IPS DF 6.9 (cell line): ENCODE results near the gene PPP2R5D.

Experiments used
- DNase-seq: peaks from one replicate; pipeline ENCODE4 v3.0.0-alpha.2; 2013; ENCODE audit warnings: low read depth, low spot score
- H3K27ac ChIP-seq: one replicate; pipeline ENCODE4 v1.5.1; 2013; ENCODE audit warnings: low read length, control low read depth
- H3K27me3 ChIP-seq: 2 replicates; pipeline ENCODE4 v1.6.1; 2013; ENCODE audit warnings: mild to moderate bottlenecking, low read length; ENCODE audit not compliant: control insufficient read depth, insufficient read depth
- H3K36me3 ChIP-seq: 2 replicates; pipeline ENCODE4 v1.6.1; 2013; ENCODE audit warnings: low read length; ENCODE audit not compliant: control insufficient read depth, insufficient read depth
- H3K4me1 ChIP-seq: 2 replicates; pipeline ENCODE4 v1.6.1; 2013; ENCODE audit warnings: low read length; ENCODE audit not compliant: control insufficient read depth, insufficient read depth
- H3K4me3 ChIP-seq: 2 replicates; pipeline ENCODE4 v1.5.1; 2013; ENCODE audit warnings: mild to moderate bottlenecking, low read length
- H3K9me3 ChIP-seq: 2 replicates; pipeline ENCODE4 v1.6.1; 2013; ENCODE audit warnings: low read length, inconsistent platforms; ENCODE audit not compliant: control insufficient read depth, insufficient read depth
- WGBS: extraction: QIAGEN DNeasy Blood & Tissue Kit; methylation state at CpG from one replicate; pipeline ENCODE4 v1.1.7; 2013; ENCODE audit warnings: mixed read lengths, missing lambda C conversion rate; ENCODE audit not compliant: insufficient read length, insufficient coverage; 5-methylcytosine and 5-hydroxymethylcytosine counted together

Gene PPP2R5D

DNA sequence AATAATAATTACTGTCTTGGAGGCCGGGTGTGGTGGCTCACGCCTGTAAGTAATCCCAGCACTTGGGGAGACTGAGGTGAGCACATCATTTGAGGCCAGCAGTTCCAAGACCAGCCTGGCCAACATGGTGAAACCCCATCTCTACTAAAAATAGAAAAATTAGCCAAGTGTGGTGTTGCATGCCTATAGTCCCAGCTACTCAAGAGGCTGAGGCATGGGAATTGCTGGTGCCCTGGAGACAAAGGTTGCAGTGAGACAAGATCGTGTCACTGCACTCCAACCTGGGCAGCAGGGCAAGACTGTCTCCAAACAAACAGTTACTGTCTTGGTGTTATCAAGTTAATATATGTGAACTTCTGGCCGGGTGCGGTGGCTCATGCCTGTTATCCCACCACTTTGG lies 42.0 kb downstream of the PPP2R5D start:
- H3K4me3 ChIP-seq = no peak overlapping the region
- H3K27ac ChIP-seq = no peak overlapping the region
- WGBS = no CpG with 5 or more reads among the region's 5 CpGs
- DNase-seq = no peak
- H3K27me3 ChIP-seq = no peaks in the 10 kb centered on the region
- H3K9me3 ChIP-seq = no peaks in the 10 kb centered on the region
- peaks cover 35% of the 10 kb centered on the region for H3K36me3 ChIP-seq
- H3K4me1 ChIP-seq = no peaks in the 10 kb centered on the region

DNA sequence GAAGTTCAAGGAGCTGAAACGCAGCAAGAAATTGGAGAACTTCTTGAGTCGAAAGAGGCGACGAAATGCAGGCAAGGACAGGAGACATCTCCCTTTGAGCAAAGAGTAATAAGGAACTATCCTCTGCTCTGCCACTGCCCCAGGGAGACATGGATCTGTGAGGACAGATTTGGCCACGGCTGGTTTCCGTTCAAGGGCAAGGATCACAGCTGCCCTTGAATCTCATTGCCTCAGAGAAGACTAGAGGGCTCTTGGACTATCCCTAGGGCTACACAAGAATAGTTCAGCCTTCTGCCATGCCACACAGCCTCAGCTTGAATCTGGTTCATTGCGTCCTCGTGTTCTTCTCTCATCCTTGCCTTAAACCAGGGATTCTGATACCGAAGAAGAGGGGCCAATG lies 44.8 kb downstream of the PPP2R5D start:
- H3K36me3 ChIP-seq = peaks cover 37% of the 10 kb centered on the region
- H3K27me3 ChIP-seq = no peaks in the 10 kb centered on the region
- no peak for DNase-seq
- no peak overlapping the region for H3K4me3 ChIP-seq
- no peaks in the 10 kb centered on the region for H3K4me1 ChIP-seq
- H3K27ac ChIP-seq = no peak overlapping the region
- no CpG with 5 or more reads among the region's 9 CpGs for whole genome bisulfite sequencing
- H3K9me3 ChIP-seq = no peaks in the 10 kb centered on the region

DNA sequence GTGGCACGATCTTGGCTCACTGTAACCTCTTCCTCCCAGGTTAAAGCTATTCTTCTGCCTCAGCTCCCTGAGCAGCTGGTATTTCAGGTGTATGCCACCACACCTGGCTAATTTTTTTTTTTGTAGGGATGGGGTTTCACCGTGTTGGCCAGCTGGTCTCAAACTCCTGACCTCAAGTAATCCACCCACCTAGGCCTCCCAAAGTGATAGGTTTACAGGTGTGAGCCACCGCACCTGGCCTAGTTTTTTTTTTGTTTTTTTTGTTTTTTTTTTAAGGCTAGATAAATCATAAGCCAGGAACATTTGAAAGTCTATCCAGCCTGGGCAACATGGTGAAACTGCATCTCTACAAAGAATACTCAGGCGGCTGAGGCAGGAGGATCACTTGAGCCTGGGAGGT lies 48.0 kb downstream of the PPP2R5D start:
- no CpG with 5 or more reads among the region's 4 CpGs for WGBS
- H3K4me3 ChIP-seq = no peak overlapping the region
- no peaks in the 10 kb centered on the region for H3K4me1 ChIP-seq
- no peak for DNase-seq
- no peaks in the 10 kb centered on the region for H3K9me3 ChIP-seq
- H3K27ac ChIP-seq = no peak overlapping the region
- no peaks in the 10 kb centered on the region for H3K27me3 ChIP-seq
- peaks cover 20% of the 10 kb centered on the region for H3K36me3 ChIP-seq

DNA sequence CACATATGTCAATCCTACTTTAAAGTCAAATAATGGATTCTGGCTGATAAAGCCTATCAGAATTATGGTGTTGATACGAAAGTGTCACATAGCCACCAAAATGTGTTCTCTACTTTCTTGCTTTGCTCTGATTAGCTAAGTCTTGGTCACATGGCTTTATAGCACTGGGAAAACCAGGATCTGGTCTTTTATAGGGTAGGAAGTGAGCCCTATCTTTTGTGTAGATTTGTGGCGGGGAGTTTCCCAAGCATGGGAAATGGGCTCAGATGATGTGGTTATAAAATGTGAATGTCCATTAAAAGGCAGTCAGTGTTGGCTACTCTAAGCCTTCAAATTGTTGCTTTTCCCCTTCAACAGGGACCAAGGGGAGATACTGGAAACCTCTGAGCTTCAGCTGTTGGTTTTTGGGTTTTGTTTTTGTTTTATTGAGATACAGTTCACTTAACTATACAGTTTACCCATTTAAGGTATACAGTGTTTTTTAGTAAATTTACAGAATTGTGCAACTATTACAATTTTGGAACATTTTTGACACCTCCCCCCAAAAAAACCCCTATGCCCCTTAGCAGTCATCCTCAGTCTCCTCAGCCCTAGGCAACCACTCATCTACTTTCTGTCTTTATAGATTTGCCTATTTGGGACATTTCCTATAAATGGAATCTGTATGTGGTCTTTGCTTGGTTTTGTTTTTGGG lies 49.3 kb downstream of the PPP2R5D start:
- peaks cover 22% of the 10 kb centered on the region for H3K36me3 ChIP-seq
- no CpG with 5 or more reads among the region's 2 CpGs for WGBS

DNA sequence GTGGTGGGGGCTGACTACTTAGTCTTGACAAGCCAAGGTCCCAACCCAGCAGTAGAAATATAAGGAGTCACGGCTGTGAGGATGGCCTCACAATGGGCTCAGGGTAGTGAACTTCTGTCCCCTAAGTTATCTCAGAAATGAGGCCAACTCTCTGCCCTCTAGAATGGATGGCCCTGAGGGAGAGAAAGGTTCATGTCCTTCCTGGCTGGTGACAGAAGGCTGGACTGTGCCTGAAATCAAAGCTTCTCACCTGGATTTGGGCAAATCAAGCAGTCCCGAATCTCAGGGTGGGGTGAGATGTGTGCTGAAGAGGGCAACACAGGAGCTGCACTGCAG lies 49.8 kb downstream of the PPP2R5D start:
- no peak overlapping the region for H3K4me3 ChIP-seq
- H3K36me3 ChIP-seq = peaks cover 23% of the 10 kb centered on the region
- H3K27ac ChIP-seq = no peak overlapping the region
- H3K9me3 ChIP-seq = no peaks in the 10 kb centered on the region
- no peaks in the 10 kb centered on the region for H3K27me3 ChIP-seq
- DNase-seq = no peak
- no peaks in the 10 kb centered on the region for H3K4me1 ChIP-seq
- WGBS = no CpG with 5 or more reads among the region's 2 CpGs

More for the DNA sequence above, 49.3 kb downstream of the PPP2R5D start:
- H3K9me3 ChIP-seq = no peaks in the 10 kb centered on the region
- no peak overlapping the region for H3K4me3 ChIP-seq
- H3K4me1 ChIP-seq = no peaks in the 10 kb centered on the region
- no peak overlapping the region for H3K27ac ChIP-seq
- no peaks in the 10 kb centered on the region for H3K27me3 ChIP-seq
- DNase-seq = no peak

DNA sequence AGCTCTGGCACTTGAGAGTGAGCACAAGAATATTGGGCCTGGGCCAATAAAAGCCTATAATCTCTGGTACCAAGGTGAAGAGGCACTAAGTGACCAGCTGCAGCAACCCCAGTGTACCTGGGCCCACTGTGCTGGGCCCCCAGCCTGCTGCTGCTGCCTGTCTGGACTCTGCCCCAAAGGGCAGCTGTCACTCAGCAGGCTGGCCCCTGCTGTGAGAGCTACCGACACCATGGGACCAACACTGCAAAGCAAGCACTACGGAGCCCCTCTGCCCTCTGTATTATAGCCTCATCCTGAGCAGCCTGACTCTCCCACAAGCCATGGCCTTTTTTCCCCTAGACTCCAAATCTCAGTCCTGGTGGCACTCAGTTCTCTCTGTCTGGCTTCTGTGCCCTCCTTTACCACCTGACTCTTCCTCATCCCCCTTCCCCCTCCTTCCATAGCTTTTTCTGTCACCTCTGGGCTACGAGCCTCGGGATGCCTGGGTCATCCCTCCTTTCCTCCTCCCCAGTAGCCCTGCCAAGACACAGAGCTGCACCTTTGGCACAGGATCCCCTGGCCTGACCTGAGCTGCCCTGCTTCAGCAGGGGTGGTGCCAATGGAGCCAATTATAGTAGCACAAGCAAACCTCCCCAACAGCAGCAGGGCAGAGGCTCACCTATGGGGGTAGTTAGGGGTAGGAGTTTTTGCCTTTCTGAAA lies 51.3 kb downstream of the PPP2R5D start:
- WGBS = no CpG with 5 or more reads among the region's 4 CpGs
- no peaks in the 10 kb centered on the region for H3K27me3 ChIP-seq
- no peak overlapping the region for H3K4me3 ChIP-seq
- DNase-seq = no peak
- no peaks in the 10 kb centered on the region for H3K4me1 ChIP-seq
- H3K9me3 ChIP-seq = no peaks in the 10 kb centered on the region
- H3K36me3 ChIP-seq = peaks cover 16% of the 10 kb centered on the region
- H3K27ac ChIP-seq = no peak overlapping the region

DNA sequence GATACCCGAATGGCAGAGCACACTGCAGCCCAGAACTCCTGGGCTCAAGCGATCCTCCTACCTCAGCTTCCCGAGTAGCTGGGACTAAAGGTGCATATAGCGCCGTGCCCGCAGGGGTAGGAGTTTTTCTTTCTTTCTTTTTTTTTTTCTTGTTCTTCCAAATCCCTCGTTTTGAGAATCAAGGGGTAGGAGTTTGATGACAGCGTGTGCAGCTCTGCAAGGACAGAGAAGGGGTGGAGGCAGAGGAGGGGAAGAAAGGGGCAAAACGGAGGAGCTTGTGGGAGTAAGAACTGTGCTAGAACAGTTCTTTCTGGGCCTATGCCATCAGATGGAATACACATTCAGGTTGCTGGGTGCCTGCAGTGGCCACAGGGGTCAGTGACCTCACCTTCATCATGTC lies 52.3 kb downstream of the PPP2R5D start:
- H3K27ac ChIP-seq = no peak overlapping the region
- no peaks in the 10 kb centered on the region for H3K9me3 ChIP-seq
- H3K36me3 ChIP-seq = peaks cover 18% of the 10 kb centered on the region
- no peaks in the 10 kb centered on the region for H3K27me3 ChIP-seq
- no peak for DNase-seq
- no CpG with 5 or more reads among the region's 9 CpGs for WGBS
- no peaks in the 10 kb centered on the region for H3K4me1 ChIP-seq
- no peak overlapping the region for H3K4me3 ChIP-seq

DNA sequence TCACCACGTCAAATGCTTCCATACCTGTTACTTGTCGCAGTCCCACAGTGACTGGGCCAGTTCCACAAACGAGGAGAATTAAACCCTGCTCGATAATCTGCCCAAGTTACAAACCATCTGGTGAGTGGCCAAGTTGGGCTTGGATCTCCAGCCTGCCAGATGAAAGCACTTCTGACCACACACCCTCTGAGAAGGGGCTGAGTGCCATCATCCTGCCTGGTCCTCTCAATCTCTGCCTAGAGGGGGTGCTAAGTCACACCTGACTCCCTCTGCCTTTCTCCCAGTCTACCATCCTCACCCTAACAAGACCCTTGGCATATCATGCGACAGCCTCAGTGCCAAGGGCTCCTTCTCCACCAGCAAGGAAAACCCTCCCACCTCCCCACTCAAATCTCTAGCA lies 52.8 kb downstream of the PPP2R5D start:
- no peaks in the 10 kb centered on the region for H3K4me1 ChIP-seq
- no peak overlapping the region for H3K27ac ChIP-seq
- WGBS = no CpG with 5 or more reads among the region's 5 CpGs
- no peaks in the 10 kb centered on the region for H3K9me3 ChIP-seq
- H3K27me3 ChIP-seq = no peaks in the 10 kb centered on the region
- DNase-seq = no peak
- no peak overlapping the region for H3K4me3 ChIP-seq
- peaks cover 18% of the 10 kb centered on the region for H3K36me3 ChIP-seq

DNA sequence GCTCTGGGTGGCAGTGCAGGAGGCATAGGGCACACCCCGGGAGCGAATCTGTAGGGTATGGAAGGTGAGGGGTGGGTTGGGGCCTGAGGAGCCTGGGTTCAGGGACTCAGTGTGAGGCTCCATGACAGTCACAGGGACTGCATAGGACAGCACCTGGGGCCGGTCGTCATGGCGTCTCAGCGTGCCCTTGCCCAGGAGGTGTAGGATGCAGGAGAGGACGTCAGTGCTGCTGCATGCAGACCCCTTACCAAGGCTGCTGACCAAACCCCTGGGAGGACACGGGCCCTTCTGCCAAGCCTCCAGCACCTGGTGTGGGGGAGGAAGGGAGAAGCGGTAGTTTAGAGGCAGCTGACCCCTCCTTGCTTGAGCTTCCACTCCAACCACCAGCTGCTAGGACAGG lies 53.3 kb downstream of the PPP2R5D start:
- DNase-seq = no peak
- Histone ChIP-seq H3K9me3 (no peaks in the 10 kb centered on the region), H3K4me1 (no peaks in the 10 kb centered on the region), H3K27me3 (no peaks in the 10 kb centered on the region), H3K27ac (no peak overlapping the region), H3K36me3 (peaks cover 15% of the 10 kb centered on the region), H3K4me3 (no peak overlapping the region)
- WGBS = no CpG with 5 or more reads among the region's 9 CpGs

DNA sequence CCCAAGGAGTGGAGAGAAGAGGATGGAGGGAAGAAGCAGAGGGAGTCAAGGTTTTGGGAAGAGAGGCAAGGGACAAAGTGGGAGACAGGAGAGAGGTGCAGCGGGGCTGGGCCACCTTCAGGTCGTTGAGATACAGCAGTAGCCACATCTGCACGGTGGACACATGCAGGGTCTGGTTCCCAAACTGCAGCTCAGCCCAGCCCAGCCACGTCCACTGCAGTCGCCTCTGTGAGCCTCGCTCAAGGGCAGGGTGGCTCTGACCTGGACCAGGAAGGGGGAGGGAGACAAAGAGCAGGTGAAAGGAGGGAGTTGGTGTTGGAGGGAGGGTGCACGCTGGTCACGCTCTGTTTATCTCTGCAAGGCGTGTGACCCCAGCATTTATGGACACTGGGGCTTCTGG lies 54.4 kb downstream of the PPP2R5D start:
- no CpG with 5 or more reads among the region's 9 CpGs for WGBS
- H3K27me3 ChIP-seq = no peaks in the 10 kb centered on the region
- no peak overlapping the region for H3K4me3 ChIP-seq
- H3K36me3 ChIP-seq = peaks cover 18% of the 10 kb centered on the region
- no peaks in the 10 kb centered on the region for H3K9me3 ChIP-seq
- H3K27ac ChIP-seq = no peak overlapping the region
- no peaks in the 10 kb centered on the region for H3K4me1 ChIP-seq
- no peak for DNase-seq
